Measurements from ENCODE around the gene GNAL.
"Not testable (repeated sequence)": the region's sequence is repeated elsewhere in the genome, so short reads cannot be mapped to it uniquely, and the experiment has no call there.

The GNAL gene

GRCh38 chr18:11877497-11878135, 188.6 kb downstream of the GNAL start:
- no peak for DNase-seq (ENCODE audit: low read depth)

GRCh38 chr18:11880586-11881304, 191.7 kb downstream of the GNAL start:
- no peak for DNase-seq (ENCODE audit: low read depth)

GRCh38 chr18:11882636-11883035, 193.6 kb downstream of the GNAL start:
- DNase-seq (ENCODE audit: low read depth): no peak

- peak; percentile 52 for DNase-seq (ENCODE audit: low read depth)
Measured at GRCh38 chr18:11883153-11883552, 194.1 kb downstream of the GNAL start.

- no peak for DNase-seq (ENCODE audit: low read depth)
Measured at GRCh38 chr18:11884396-11885030, 195.4 kb downstream of the GNAL start.

- DNase-seq (ENCODE audit: low read depth): no peak
Measured at GRCh38 chr18:11885278-11885947, 196.3 kb downstream of the GNAL start.

- DNase-seq (ENCODE audit: low read depth): no peak
Measured at GRCh38 chr18:11886577-11887110, 197.6 kb downstream of the GNAL start.

- DNase-seq (ENCODE audit: low read depth): no peak
Measured at GRCh38 chr18:11887328-11888128, 198.5 kb downstream of the GNAL start.

GRCh38 chr18:11888726-11889125, 199.7 kb downstream of the GNAL start:
- no peak for DNase-seq (ENCODE audit: low read depth)

- no peak for DNase-seq (ENCODE audit: low read depth)
Measured at GRCh38 chr18:11889284-11889683, 200.2 kb downstream of the GNAL start.

GRCh38 chr18:11891737-11892136, 202.7 kb downstream of the GNAL start:
- DNase-seq (ENCODE audit: low read depth): no peak

- not testable (repeated sequence) for DNase-seq (ENCODE audit: low read depth)
Measured at GRCh38 chr18:11892438-11892837, 203.4 kb downstream of the GNAL start.

- DNase-seq (ENCODE audit: low read depth): no peak
Measured at GRCh38 chr18:11897781-11898180, 208.7 kb downstream of the GNAL start.

GRCh38 chr18:11899063-11899462, 210.0 kb downstream of the GNAL start:
- DNase-seq (ENCODE audit: low read depth): no peak

GRCh38 chr18:11901826-11902438, 212.9 kb downstream of the GNAL start:
- DNase-seq (ENCODE audit: low read depth): no peak

GRCh38 chr18:11902522-11903292, 213.6 kb downstream of the GNAL start:
- DNase-seq (ENCODE audit: low read depth): no peak

GRCh38 chr18:11905613-11906012, 216.5 kb downstream of the GNAL start:
- DNase-seq (ENCODE audit: low read depth): no peak

GRCh38 chr18:11906176-11906575, 217.1 kb downstream of the GNAL start:
- DNase-seq (ENCODE audit: low read depth): no peak

GRCh38 chr18:11906926-11907874, 218.1 kb downstream of the GNAL start:
- no peak for DNase-seq (ENCODE audit: low read depth)

All from ELR (cell line).